Adrenal gland (tissue), 12 donors: ENCODE results near the gene MFRP. TPM values are rescaled to one million over a fixed set of nuclear protein-coding genes. Genes with fewer than 3 reads are reported as not detected.

Experiments
- DNase-seq, 7 donors: peaks; one replicate each; pipeline ENCODE4 v3.0.0-alpha.2; 2019 to 2020
- H3K27ac ChIP-seq, 5 donors: fragments of 200-600 bp; sonication (generic) in 4 of 5; 1 replicate in 3 of 5; 2 replicates in 2 of 5; pipeline versions ENCODE4 v1.5.1 to v1.8.0; 2016 to 2020; ENCODE audit warnings: mild to moderate bottlenecking in 1 of 5
- H3K27me3 ChIP-seq: fragments of 200-600 bp; 2 replicates; pipeline ENCODE4 v1.8.0; 2021
- H3K36me3 ChIP-seq, 2 donors: fragments of 200-600 bp; replicated peaks in 1 of 2; 1 replicate in 1 of 2; 2 replicates in 1 of 2; pipeline versions ENCODE4 v1.5.1 to v1.8.0; 2018 to 2022
- H3K4me1 ChIP-seq, 2 donors: fragments of 200-600 bp; replicated peaks in 1 of 2; 1 replicate in 1 of 2; 2 replicates in 1 of 2; pipeline versions ENCODE4 v1.5.1 to v1.8.0; 2018 to 2021
- H3K4me3 ChIP-seq, 4 donors: fragments of 200-600 bp; sonication (generic) in 3 of 4; one replicate each; pipeline ENCODE4 v1.5.1; 2016 to 2018
- H3K9me3 ChIP-seq, 3 donors: fragments of 200-600 bp; sonication (generic) in 1 of 3; replicated peaks in 1 of 3; 1 replicate in 2 of 3; 2 replicates in 1 of 3; pipeline versions ENCODE4 v1.5.1 to v1.8.0; 2016 to 2021
- CTCF ChIP-seq, 6 experiments: fragments of 450-650 bp in 4 of 6; fragments of 200-600 bp in 2 of 6; sonication (generic) in 1 of 6; IDR thresholded peaks; 1 replicate in 5 of 6; 2 replicates in 1 of 6; pipeline versions ENCODE4 v1.5.1 to v1.8.0; 2016 to 2021; ENCODE audit warnings: antibody characterized with exemption in 6 of 6, mild to moderate bottlenecking in 2 of 6, moderate library complexity in 1 of 6
- POLR2A ChIP-seq, 2 donors: fragments of 450-650 bp; IDR thresholded peaks; one replicate each; pipeline ENCODE4 v1.6.1; 2017; ENCODE audit warnings: antibody characterized with exemption in 2 of 2, mild to moderate bottlenecking in 2 of 2, moderate library complexity in 1 of 2
- WGBS, 4 donors: extraction: QIAGEN DNeasy Blood & Tissue Kit in 2 of 4; methylation state at CpG; one replicate each; pipeline versions ENCODE4 v1.1.5 to v1.1.7; 2013 to 2017; 5-methylcytosine and 5-hydroxymethylcytosine counted together
- intact Hi-C, 2 donors: fragments of 100-400 bp; cut with DNase I; formaldehyde crosslinking; loops; one replicate each; pipeline versions ENCODE4 v1.14.1 to v1.15.0; 2022 to 2023
- polyA plus RNA-seq, 3 donors: library from polyadenylated mRNA; stranded (reverse); fragments of 200-250 nt in 2 of 3; fragments of 350-450 nt in 1 of 3; fragmentation: Illumina TruSeq in 1 of 3; extraction: RNeasy Lipid Tissue Mini Kit (QIAGEN cat#74804) in 1 of 3; gene quantifications; one replicate each; pipeline ENCODE4 v1.2.3, GENCODE V29; 2013 to 2014
- total RNA-seq, 9 donors: library from RNA; depleted of rRNA in 4 of 9; stranded (reverse); fragments of >200 nt in 4 of 9; fragments of 120-200 nt in 1 of 9; fragmentation: NEBNext Ultra II Directional in 1 of 9; extraction: Animal tissue kit (Norgen Biotek cat#: 25700) in 1 of 9; gene quantifications; one replicate each; pipeline versions ENCODE4 v1.1.0 to v1.2.4, GENCODE V29; 2013 to 2023
- donor health status: healthy with polysubstance abuse.
- donor health status: Bipolar disorder and iron deficiency.
- donor health status: DM: yes; HTN: yes; CAD: no.
- donor health status: DM: no; HTN: no; CAD: no.
- donor health status: DM: no; HTN: no; CAD: no.
- donor health status: DM: yes; HTN: yes; CAD: no.

The MFRP gene
- total and polyA plus RNA-seq, 12 donors = under 0.01 TPM; not detected in 11

- no peak overlapping the region for H3K27ac ChIP-seq
- TF ChIP-seq CTCF (IDR thresholded peaks at IDR 0.05) = no peak
- no peak for TF ChIP-seq POLR2A (IDR thresholded peaks at IDR 0.05)
- H3K9me3 ChIP-seq = no peaks in the 10 kb centered on the region
- DNase-seq = no peak
- intact Hi-C loops = loop anchor here in 1 of 2 donors (10.0 kb wide), 2 partner anchors 60 to 130 kb away; partner anchors contain the start of gene CBL
- WGBS, 4 donors = 46 to 73% (median 55%) methylated on average over 6 to 15 of the region's 15 CpGs
- peaks cover 0 to 11% of the 10 kb centered on the region in 2 donors for H3K36me3 ChIP-seq
- peaks cover 16 to 38% of the 10 kb centered on the region in 2 donors for H3K4me1 ChIP-seq
- H3K4me3 ChIP-seq = peak overlapping the region in 2 of 4 donors; percentile 79 to 96
- no peaks in the 10 kb centered on the region for H3K27me3 ChIP-seq
These were observed 11.3 kb downstream of the MFRP start for GRCh38 chr11:119335091-119335654.

GRCh38 chr11:119334174-119334930 lies 12.2 kb downstream of the MFRP start, which contains the start of gene RNF26:
TSS of gene RNF26 (plus strand) at chr11:119334527. CDS start at chr11:119335123, 596 bp downstream.
- Histone ChIP-seq H3K27me3 (no peaks in the 10 kb centered on the region), H3K9me3 (no peaks in the 10 kb centered on the region), H3K4me3 (peak within 1 kb of the TSS; percentile 65 to 96 (median 84)), H3K36me3 (peaks cover 0 to 11% of the 10 kb centered on the region in 2 donors), H3K27ac (peak within 1 kb of the TSS in 4 of 5 donors; percentile 77 to 88 (median 81)), H3K4me1 (peaks cover 9 to 30% of the 10 kb centered on the region in 2 donors)
- peak; percentile 95 to 99 (median 97) for DNase-seq
- intact Hi-C loops = loop anchor here in 1 of 2 donors (10.0 kb wide), 2 partner anchors 60 to 130 kb away; partner anchors contain the start of gene CBL
- 0 to 1% (median 0%) methylated on average over 26 to 54 of the region's 54 CpGs for WGBS, 4 donors
- TF ChIP-seq POLR2A (IDR thresholded peaks at IDR 0.05) = peak; percentile 30 to 70
- TF ChIP-seq CTCF (IDR thresholded peaks at IDR 0.05) = no peak

GRCh38 chr11:119332111-119332765 lies 14.3 kb downstream of the MFRP start:
- no peak for DNase-seq
- Histone ChIP-seq H3K36me3 (peaks cover 0 to 11% of the 10 kb centered on the region in 2 donors), H3K27ac (no peak overlapping the region), H3K27me3 (no peaks in the 10 kb centered on the region), H3K9me3 (no peaks in the 10 kb centered on the region), H3K4me3 (no peak overlapping the region), H3K4me1 (peaks cover 7 to 12% of the 10 kb centered on the region in 2 donors)
- 77 to 86% (median 81%) methylated on average over 4 of the region's 4 CpGs for WGBS, 4 donors
- intact Hi-C loops = loop anchor here in 1 of 2 donors (10.0 kb wide), 2 partner anchors 57 to 127 kb away; partner anchors contain the start of gene CBL
- TF ChIP-seq CTCF (IDR thresholded peaks at IDR 0.05) (no peak), POLR2A (IDR thresholded peaks at IDR 0.05) (no peak)

GRCh38 chr11:119330237-119330636 lies 16.3 kb downstream of the MFRP start:
- Histone ChIP-seq H3K27me3 (no peaks in the 10 kb centered on the region), H3K36me3 (no peaks in the 10 kb centered on the region), H3K9me3 (no peaks in the 10 kb centered on the region), H3K27ac (no peak overlapping the region), H3K4me1 (peaks cover 5% of the 10 kb centered on the region in 2 donors), H3K4me3 (no peak overlapping the region)
- WGBS, 4 donors = 43 to 61% (median 57%) methylated on average over 1 of the region's 1 CpG
- TF ChIP-seq CTCF (IDR thresholded peaks at IDR 0.05) = no peak
- no peak for TF ChIP-seq POLR2A (IDR thresholded peaks at IDR 0.05)
- intact Hi-C loops = loop anchor here in 1 of 2 donors (10.0 kb wide), 2 partner anchors 55 to 125 kb away; partner anchors contain the start of gene CBL
- no peak for DNase-seq
